NCI-H446 treated with DMSO at 0.1 percent for 48 hours (cell line): ENCODE measurements around the gene CFAP99.

ENCODE experiments used
- DNase-seq: peaks from one replicate; lab custom pipeline; 2025; lab: John Stamatoyannopoulos, UW

Gene CFAP99

GRCh38 chr4:2390784-2391421 lies 27.9 kb upstream of the CFAP99 start:
- peak; percentile 1 for DNase-seq

- DNase-seq = no peak
Measured at GRCh38 chr4:2393353-2394270, 25.1 kb upstream of the CFAP99 start.

- no peak for DNase-seq
Measured at GRCh38 chr4:2394528-2394927, 24.2 kb upstream of the CFAP99 start.

GRCh38 chr4:2395038-2395437 lies 23.7 kb upstream of the CFAP99 start:
- DNase-seq = no peak

GRCh38 chr4:2395584-2395983 lies 23.2 kb upstream of the CFAP99 start:
- no peak for DNase-seq

- DNase-seq = no peak
Measured at GRCh38 chr4:2396781-2397368, 21.9 kb upstream of the CFAP99 start.

- no peak for DNase-seq
Measured at GRCh38 chr4:2397596-2398379, 21.0 kb upstream of the CFAP99 start.

GRCh38 chr4:2399216-2399615 lies 19.5 kb upstream of the CFAP99 start:
- DNase-seq = no peak

GRCh38 chr4:2399631-2400190 lies 19.0 kb upstream of the CFAP99 start:
- no peak for DNase-seq

GRCh38 chr4:2400841-2401609 lies 17.7 kb upstream of the CFAP99 start:
- no peak for DNase-seq

- no peak for DNase-seq
Measured at GRCh38 chr4:2401610-2401983, 17.2 kb upstream of the CFAP99 start.

- no peak for DNase-seq
Measured at GRCh38 chr4:2402048-2402842, 16.5 kb upstream of the CFAP99 start.

- no peak for DNase-seq
Measured at GRCh38 chr4:2402941-2403340, 15.8 kb upstream of the CFAP99 start.

GRCh38 chr4:2406406-2406805 lies 12.3 kb upstream of the CFAP99 start:
- no peak for DNase-seq

GRCh38 chr4:2406920-2407319 lies 11.8 kb upstream of the CFAP99 start:
- DNase-seq = no peak

GRCh38 chr4:2407991-2408342 lies 10.8 kb upstream of the CFAP99 start:
- no peak for DNase-seq

- DNase-seq = no peak
Measured at GRCh38 chr4:2408401-2408958, 10.3 kb upstream of the CFAP99 start.

- no peak for DNase-seq
Measured at GRCh38 chr4:2408976-2409375, 9.8 kb upstream of the CFAP99 start.

GRCh38 chr4:2409381-2409783 lies 9.4 kb upstream of the CFAP99 start:
- no peak for DNase-seq
